ENCODE measurements around the gene SLC25A38.

DNA sequence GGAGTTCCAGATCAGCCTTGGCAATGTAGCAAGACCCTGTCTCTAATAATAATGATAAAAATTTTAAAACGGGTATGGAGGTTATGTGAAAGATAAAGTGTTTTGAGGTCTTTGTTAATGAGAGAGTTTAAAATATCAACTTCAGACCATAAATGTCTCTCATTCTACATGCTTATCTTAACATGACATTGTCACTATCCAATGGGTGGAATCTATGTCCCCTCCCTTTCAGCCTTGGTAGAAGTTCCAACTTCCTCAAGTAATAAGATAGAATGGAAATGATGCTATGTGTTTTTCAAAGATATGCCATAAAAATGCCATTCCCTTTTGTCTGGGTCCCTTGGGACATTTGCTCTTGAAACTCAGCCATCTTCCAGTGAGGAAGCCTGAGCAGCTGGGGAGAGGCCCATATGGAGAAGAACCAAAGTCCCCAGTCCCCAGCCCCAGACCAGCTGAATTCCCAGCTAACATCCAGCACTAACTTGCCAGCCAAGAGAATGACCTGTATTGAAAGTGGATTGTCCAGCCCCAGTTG, 40.3 kb downstream of the SLC25A38 start:
- TF ChIP-seq, protein P1, sequence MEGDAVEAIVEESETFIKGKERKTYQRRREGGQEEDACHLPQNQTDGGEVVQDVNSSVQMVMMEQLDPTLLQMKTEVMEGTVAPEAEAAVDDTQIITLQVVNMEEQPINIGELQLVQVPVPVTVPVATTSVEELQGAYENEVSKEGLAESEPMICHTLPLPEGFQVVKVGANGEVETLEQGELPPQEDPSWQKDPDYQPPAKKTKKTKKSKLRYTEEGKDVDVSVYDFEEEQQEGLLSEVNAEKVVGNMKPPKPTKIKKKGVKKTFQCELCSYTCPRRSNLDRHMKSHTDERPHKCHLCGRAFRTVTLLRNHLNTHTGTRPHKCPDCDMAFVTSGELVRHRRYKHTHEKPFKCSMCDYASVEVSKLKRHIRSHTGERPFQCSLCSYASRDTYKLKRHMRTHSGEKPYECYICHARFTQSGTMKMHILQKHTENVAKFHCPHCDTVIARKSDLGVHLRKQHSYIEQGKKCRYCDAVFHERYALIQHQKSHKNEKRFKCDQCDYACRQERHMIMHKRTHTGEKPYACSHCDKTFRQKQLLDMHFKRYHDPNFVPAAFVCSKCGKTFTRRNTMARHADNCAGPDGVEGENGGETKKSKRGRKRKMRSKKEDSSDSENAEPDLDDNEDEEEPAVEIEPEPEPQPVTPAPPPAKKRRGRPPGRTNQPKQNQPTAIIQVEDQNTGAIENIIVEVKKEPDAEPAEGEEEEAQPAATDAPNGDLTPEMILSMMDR (conservative IDR thresholded peaks at IDR 0.05; ENCODE audit: low read depth in 2 of 2), result no peak
- TF ChIP-seq, protein P2, sequence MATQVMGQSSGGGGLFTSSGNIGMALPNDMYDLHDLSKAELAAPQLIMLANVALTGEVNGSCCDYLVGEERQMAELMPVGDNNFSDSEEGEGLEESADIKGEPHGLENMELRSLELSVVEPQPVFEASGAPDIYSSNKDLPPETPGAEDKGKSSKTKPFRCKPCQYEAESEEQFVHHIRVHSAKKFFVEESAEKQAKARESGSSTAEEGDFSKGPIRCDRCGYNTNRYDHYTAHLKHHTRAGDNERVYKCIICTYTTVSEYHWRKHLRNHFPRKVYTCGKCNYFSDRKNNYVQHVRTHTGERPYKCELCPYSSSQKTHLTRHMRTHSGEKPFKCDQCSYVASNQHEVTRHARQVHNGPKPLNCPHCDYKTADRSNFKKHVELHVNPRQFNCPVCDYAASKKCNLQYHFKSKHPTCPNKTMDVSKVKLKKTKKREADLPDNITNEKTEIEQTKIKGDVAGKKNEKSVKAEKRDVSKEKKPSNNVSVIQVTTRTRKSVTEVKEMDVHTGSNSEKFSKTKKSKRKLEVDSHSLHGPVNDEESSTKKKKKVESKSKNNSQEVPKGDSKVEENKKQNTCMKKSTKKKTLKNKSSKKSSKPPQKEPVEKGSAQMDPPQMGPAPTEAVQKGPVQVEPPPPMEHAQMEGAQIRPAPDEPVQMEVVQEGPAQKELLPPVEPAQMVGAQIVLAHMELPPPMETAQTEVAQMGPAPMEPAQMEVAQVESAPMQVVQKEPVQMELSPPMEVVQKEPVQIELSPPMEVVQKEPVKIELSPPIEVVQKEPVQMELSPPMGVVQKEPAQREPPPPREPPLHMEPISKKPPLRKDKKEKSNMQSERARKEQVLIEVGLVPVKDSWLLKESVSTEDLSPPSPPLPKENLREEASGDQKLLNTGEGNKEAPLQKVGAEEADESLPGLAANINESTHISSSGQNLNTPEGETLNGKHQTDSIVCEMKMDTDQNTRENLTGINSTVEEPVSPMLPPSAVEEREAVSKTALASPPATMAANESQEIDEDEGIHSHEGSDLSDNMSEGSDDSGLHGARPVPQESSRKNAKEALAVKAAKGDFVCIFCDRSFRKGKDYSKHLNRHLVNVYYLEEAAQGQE (IDR thresholded peaks at IDR 0.05; ENCODE audit: unreplicated experiment), result no peak
- TF ChIP-seq EZH2phosphoT487 (IDR thresholded peaks at IDR 0.05; ENCODE audit: unreplicated experiment) (no peak), POLR2AphosphoS5 (IDR thresholded peaks at IDR 0.05; ENCODE audit: low read depth) (no peak)
